Natural killer cell (primary cell): ENCODE data around the gene GIMAP5. TPM values are rescaled to one million over a fixed set of nuclear protein-coding genes. Genes with fewer than 3 reads are reported as not detected.

Experiments
- ATAC-seq, 3 donors: fragments of 150-1000 bp in 2 of 3; fragments of 200-7000 bp in 1 of 3; cut with Tn5 transposase; 1 replicate in 1 of 3; 2 replicates in 2 of 3; pipeline ENCODE4 v1.10.0; 2021; ENCODE audit warnings: mild to moderate bottlenecking in 2 of 3, moderate library complexity in 2 of 3
- DNase-seq, 2 donors: peaks; one replicate each; pipeline versions ENCODE4 v3.0.0 to v3.0.0-alpha.2; 2013 to 2021; ENCODE audit warnings: mixed read lengths in 1 of 2
- H3K27ac ChIP-seq: one replicate; pipeline ENCODE4 v1.5.1; 2013; ENCODE audit warnings: mild to moderate bottlenecking, low read length
- H3K27me3 ChIP-seq: one replicate; pipeline ENCODE4 v1.6.1; 2013; ENCODE audit warnings: low read length; ENCODE audit not compliant: control insufficient read depth, insufficient read depth
- H3K36me3 ChIP-seq: one replicate; pipeline ENCODE4 v1.6.1; 2013; ENCODE audit warnings: low read length; ENCODE audit not compliant: control insufficient read depth, insufficient read depth
- H3K4me1 ChIP-seq: one replicate; pipeline ENCODE4 v1.6.1; 2013; ENCODE audit warnings: low read length; ENCODE audit not compliant: control insufficient read depth, insufficient read depth
- H3K4me3 ChIP-seq: one replicate; pipeline ENCODE4 v1.5.1; 2013; ENCODE audit warnings: low read length
- H3K9me3 ChIP-seq: one replicate; pipeline ENCODE4 v1.6.1; 2013; ENCODE audit warnings: low read length; ENCODE audit not compliant: control insufficient read depth, insufficient read depth
- H3K27ac Mint-ChIP-seq, 2 donors: one replicate each; pipeline ENCODE4 v1.8.0; 2022; ENCODE audit warnings: mild to moderate bottlenecking in 2 of 2, mixed read lengths in 2 of 2, moderate library complexity in 1 of 2
- H3K27me3 Mint-ChIP-seq, 2 donors: one replicate each; pipeline ENCODE4 v1.8.0; 2022; ENCODE audit warnings: low read depth in 2 of 2, mixed read lengths in 2 of 2
- H3K36me3 Mint-ChIP-seq: one replicate; pipeline ENCODE4 v1.8.0; 2022; ENCODE audit warnings: mixed read lengths
- H3K4me1 Mint-ChIP-seq, 2 donors: one replicate each; pipeline ENCODE4 v1.8.0; 2022; ENCODE audit warnings: mixed read lengths in 2 of 2
- H3K4me3 Mint-ChIP-seq: one replicate; pipeline ENCODE4 v1.8.0; 2022; ENCODE audit warnings: mild to moderate bottlenecking, moderate library complexity, mixed read lengths
- H3K9me3 Mint-ChIP-seq, 2 donors: one replicate each; pipeline ENCODE4 v1.8.0; 2022; ENCODE audit warnings: mixed read lengths in 2 of 2
- CTCF ChIP-seq: fragments of 200-600 bp; IDR thresholded peaks from one replicate; pipeline ENCODE4 v1.8.0; 2022; ENCODE audit warnings: antibody characterized with exemption
- WGBS: methylation state at CpG from one replicate; pipeline ENCODE4 v1.1.7; 2013; ENCODE audit warnings: missing lambda C conversion rate; ENCODE audit not compliant: insufficient coverage; 5-methylcytosine and 5-hydroxymethylcytosine counted together
- intact Hi-C: fragments of 100-400 bp; cut with micrococcal nuclease; formaldehyde crosslinking; loops from one replicate; pipeline ENCODE4 v1.14.2; 2022
- total RNA-seq, 4 donors: library from RNA; stranded (reverse); fragments of 120-200 nt in 1 of 4; gene quantifications; one replicate each; pipeline versions ENCODE4 v1.2.3 to v1.2.4, GENCODE V29; 2013 to 2022

Gene GIMAP5
- total RNA-seq, 3 donors from 2014 or later (not counting 1 experiment from before 2014, with no cell fraction given), result 29.2 to 64.1 (median 35.3) TPM

- H3K36me3 Mint-ChIP-seq, result peaks cover 55% of the 10 kb centered on the region
- H3K9me3 Mint-ChIP-seq, result no peaks in the 10 kb centered on the region
- peak in 1 of 2 donors; percentile 40 for DNase-seq
- peak overlapping the region; percentile 91 for H3K4me3 Mint-ChIP-seq
- H3K27ac Mint-ChIP-seq, result peak overlapping the region; percentile 86 to 91
- Histone ChIP-seq H3K4me3 (peak overlapping the region; percentile 6), H3K27ac (peak overlapping the region; percentile 31), H3K9me3 (no peaks in the 10 kb centered on the region), H3K4me1 (peaks cover 62% of the 10 kb centered on the region), H3K27me3 (no peaks in the 10 kb centered on the region), H3K36me3 (peaks cover 54% of the 10 kb centered on the region)
- no peak for TF ChIP-seq CTCF
- intact Hi-C loops, result no loop called here
- peaks cover 85 to 93% of the 10 kb centered on the region in 2 donors for H3K4me1 Mint-ChIP-seq
- H3K27me3 Mint-ChIP-seq, result no peaks in the 10 kb centered on the region
- WGBS, result 72% methylated on average over 14 of the region's 14 CpGs
- ATAC-seq, result no peak
Measured at GRCh38 chr7:150742286-150742968, 5.2 kb downstream of the GIMAP5 start.

GRCh38 chr7:150744041-150744656, 6.9 kb downstream of the GIMAP5 start:
- Histone ChIP-seq H3K4me3 (no peak overlapping the region), H3K9me3 (no peaks in the 10 kb centered on the region), H3K4me1 (peaks cover 80% of the 10 kb centered on the region), H3K27ac (peak overlapping the region; percentile 1), H3K36me3 (peaks cover 54% of the 10 kb centered on the region), H3K27me3 (no peaks in the 10 kb centered on the region)
- intact Hi-C loops, result no loop called here
- DNase-seq (no peak), ATAC-seq (no peak)
- Mint-ChIP-seq H3K27ac (peak overlapping the region; percentile 86 to 91), H3K4me3 (peak overlapping the region; percentile 40), H3K27me3 (no peaks in the 10 kb centered on the region), H3K9me3 (no peaks in the 10 kb centered on the region), H3K36me3 (peaks cover 47% of the 10 kb centered on the region), H3K4me1 (peaks cover 95 to 97% of the 10 kb centered on the region in 2 donors)
- TF ChIP-seq CTCF, result no peak
- WGBS, result 89% methylated on average over 8 of the region's 8 CpGs

GRCh38 chr7:150745086-150745485, 7.9 kb downstream of the GIMAP5 start:
- H3K27ac ChIP-seq, result no peak overlapping the region
- no peak for TF ChIP-seq CTCF
- no peaks in the 10 kb centered on the region for H3K9me3 ChIP-seq
- Mint-ChIP-seq H3K4me3 (peak overlapping the region; percentile 52), H3K27me3 (no peaks in the 10 kb centered on the region), H3K27ac (peak overlapping the region; percentile 86 to 91), H3K36me3 (peaks cover 46% of the 10 kb centered on the region), H3K4me1 (peaks cover 97 to 99% of the 10 kb centered on the region in 2 donors), H3K9me3 (no peaks in the 10 kb centered on the region)
- H3K4me1 ChIP-seq, result peaks cover 81% of the 10 kb centered on the region
- ATAC-seq (no peak), DNase-seq (no peak)
- peaks cover 53% of the 10 kb centered on the region for H3K36me3 ChIP-seq
- WGBS, result 87% methylated on average over 5 of the region's 5 CpGs
- intact Hi-C loops, result no loop called here
- no peaks in the 10 kb centered on the region for H3K27me3 ChIP-seq
- H3K4me3 ChIP-seq, result no peak overlapping the region
